Esophagus squamous epithelium (tissue), 5 donors: ENCODE data around the gene NKX2-8. TPM values are rescaled to one million over a fixed set of nuclear protein-coding genes. Genes with fewer than 3 reads are reported as not detected.

Experiments used
- DNase-seq: peaks from one replicate; lab custom pipeline; 2025; lab: John Stamatoyannopoulos, UW
- H3K27ac ChIP-seq, 4 donors: fragments of 200-600 bp; sonication (generic); one replicate each; pipeline ENCODE4 v1.5.1; 2016 to 2019; ENCODE audit warnings: mild to moderate bottlenecking in 1 of 4
- H3K27me3 ChIP-seq, 4 donors: fragments of 200-600 bp; sonication (generic); 1 replicate in 3 of 4; 2 replicates in 1 of 4; pipeline versions ENCODE4 v1.5.1 to v1.6.0; 2017 to 2021; ENCODE audit warnings: antibody characterized with exemption in 1 of 4
- H3K36me3 ChIP-seq, 3 donors: fragments of 200-600 bp; sonication (generic); one replicate each; pipeline ENCODE4 v1.5.1; 2016 to 2019
- H3K4me1 ChIP-seq, 3 donors: fragments of 200-600 bp; sonication (generic); one replicate each; pipeline ENCODE4 v1.5.1; 2017 to 2019
- H3K4me3 ChIP-seq, 4 donors: fragments of 200-600 bp; sonication (generic); 1 replicate in 3 of 4; 2 replicates in 1 of 4; pipeline ENCODE4 v1.5.1; 2016 to 2019; ENCODE audit warnings: mild to moderate bottlenecking in 2 of 4, moderate library complexity in 1 of 4
- H3K9me3 ChIP-seq, 3 donors: fragments of 200-600 bp; sonication (generic); one replicate each; pipeline ENCODE4 v1.5.1; 2016 to 2019
- CTCF ChIP-seq, 6 experiments: fragments of 450-650 bp in 4 of 6; fragments of 200-600 bp in 2 of 6; sonication (generic) in 2 of 6; IDR thresholded peaks; one replicate each; pipeline ENCODE4 v1.5.1; 2016 to 2019; ENCODE audit warnings: antibody characterized with exemption in 6 of 6, mild to moderate bottlenecking in 4 of 6, moderate library complexity in 4 of 6
- POLR2A ChIP-seq, 4 donors: fragments of 450-650 bp; IDR thresholded peaks; one replicate each; pipeline ENCODE4 v1.6.1; 2017; ENCODE audit warnings: antibody characterized with exemption in 4 of 4, mild to moderate bottlenecking in 4 of 4, moderate library complexity in 3 of 4
- WGBS, 2 donors: methylation state at CpG; one replicate each; pipeline ENCODE4 v1.1.5; 2018; 5-methylcytosine and 5-hydroxymethylcytosine counted together
- intact Hi-C: fragments of 100-400 bp; cut with DNase I; formaldehyde crosslinking; loops from one replicate; pipeline ENCODE4 v1.15.0; 2022
- total RNA-seq, 4 donors: library from RNA; depleted of rRNA; stranded (reverse); fragments of >200 nt; gene quantifications; one replicate each; pipeline ENCODE4 v1.1.0, GENCODE V29; 2016
- donor health status: DM: yes; HTN: yes; CAD: no.

The NKX2-8 gene
- total RNA-seq, 4 donors from 2014 or later: 2.8 to 10.0 (median 4.0) TPM

- Histone ChIP-seq H3K27me3 (peaks cover 0 to 89% (median 2%) of the 10 kb centered on the region in 4 donors), H3K9me3 (no peaks in the 10 kb centered on the region), H3K27ac (no peak overlapping the region), H3K4me3 (no peak overlapping the region), H3K36me3 (no peaks in the 10 kb centered on the region), H3K4me1 (peaks cover 6 to 31% (median 16%) of the 10 kb centered on the region in 3 donors)
- intact Hi-C loops: no loop called here
- DNase-seq: no peak
- 43 to 49% methylated on average over 3 to 5 of the region's 5 CpGs for WGBS, 2 donors
- TF ChIP-seq CTCF (IDR thresholded peaks at IDR 0.05) (no peak), POLR2A (IDR thresholded peaks at IDR 0.05) (no peak)
Measured at GRCh38 chr14:36585100-36585499, 2.7 kb upstream of the NKX2-8 start.

- 36 to 62% methylated on average over 18 to 47 of the region's 53 CpGs for WGBS, 2 donors
- peaks cover 6 to 31% (median 16%) of the 10 kb centered on the region in 3 donors for H3K4me1 ChIP-seq
- no peaks in the 10 kb centered on the region for H3K9me3 ChIP-seq
- no peak overlapping the region for H3K4me3 ChIP-seq
- no peak overlapping the region for H3K27ac ChIP-seq
- intact Hi-C loops: no loop called here
- H3K36me3 ChIP-seq: no peaks in the 10 kb centered on the region
- peaks cover 0 to 92% (median 2%) of the 10 kb centered on the region in 4 donors for H3K27me3 ChIP-seq
- no peak for DNase-seq
- TF ChIP-seq CTCF (IDR thresholded peaks at IDR 0.05): no peak
- TF ChIP-seq POLR2A (IDR thresholded peaks at IDR 0.05): no peak
Measured at GRCh38 chr14:36583893-36584811, 1.7 kb upstream of the NKX2-8 start.

- no peak overlapping the region for H3K27ac ChIP-seq
- intact Hi-C loops: no loop called here
- H3K4me3 ChIP-seq: no peak overlapping the region
- no peak for DNase-seq
- peaks cover 6 to 31% (median 16%) of the 10 kb centered on the region in 3 donors for H3K4me1 ChIP-seq
- peaks cover 0 to 96% (median 2%) of the 10 kb centered on the region in 4 donors for H3K27me3 ChIP-seq
- TF ChIP-seq POLR2A (IDR thresholded peaks at IDR 0.05): no peak
- no peak for TF ChIP-seq CTCF (IDR thresholded peaks at IDR 0.05)
- H3K36me3 ChIP-seq: no peaks in the 10 kb centered on the region
- no peaks in the 10 kb centered on the region for H3K9me3 ChIP-seq
- 26 to 50% methylated on average over 5 to 24 of the region's 33 CpGs for WGBS, 2 donors
Measured at GRCh38 chr14:36583242-36583892, 953 bp upstream of the NKX2-8 start.

- no peaks in the 10 kb centered on the region for H3K9me3 ChIP-seq
- 24 to 39% methylated on average over 7 to 11 of the region's 15 CpGs for WGBS, 2 donors
- peak overlapping the region in 1 of 4 donors; percentile 24 for H3K27ac ChIP-seq
- DNase-seq: no peak
- H3K27me3 ChIP-seq: peaks cover 0 to 96% (median 2%) of the 10 kb centered on the region in 4 donors
- peak overlapping the region in 3 of 4 donors; percentile 61 to 76 (median 65) for H3K4me3 ChIP-seq
- TF ChIP-seq POLR2A (IDR thresholded peaks at IDR 0.05) (no peak), CTCF (IDR thresholded peaks at IDR 0.05) (no peak)
- H3K36me3 ChIP-seq: no peaks in the 10 kb centered on the region
- H3K4me1 ChIP-seq: peaks cover 6 to 31% (median 16%) of the 10 kb centered on the region in 3 donors
- intact Hi-C loops: no loop called here
Measured at GRCh38 chr14:36582874-36583241, 444 bp upstream of the NKX2-8 start.
